Measurements from ENCODE around the gene HDAC10.

Gene HDAC10

GRCh38 chr22:50250555-50251476, at the start of gene HDAC10:
Gene HDAC10, minus strand, starts transcription at chr22:50251265. Its CDS starts 233 bp downstream, at chr22:50251032.
- peak; percentile 30; the same call in 1 of the 2 replicates for TF ChIP-seq TEAD4 (IDR thresholded peaks at IDR 0.05)
- TF ChIP-seq CEBPB (IDR thresholded peaks at IDR 0.05): no peak
- no peak for TF ChIP-seq EP300 (IDR thresholded peaks at IDR 0.05; ENCODE audit: borderline replicate concordance)
- TF ChIP-seq ZBTB7A (IDR thresholded peaks at IDR 0.05; ENCODE audit: low read depth): no peak
- TF ChIP-seq YY1 (IDR thresholded peaks at IDR 0.05; ENCODE audit: low read depth): no peak
- TF ChIP-seq USF1 (IDR thresholded peaks at IDR 0.05): no peak
- no peak for TF ChIP-seq TCF12 (IDR thresholded peaks at IDR 0.05; ENCODE audit: low read depth)
- TF ChIP-seq NFIC (IDR thresholded peaks at IDR 0.05): no peak
- no peak for TF ChIP-seq REST (IDR thresholded peaks at IDR 0.05; ENCODE audit: low read depth)
- TF ChIP-seq MAX (IDR thresholded peaks at IDR 0.05): peak; percentile 39

GRCh38 chr22:50300620-50301257, 49.7 kb upstream of the HDAC10 start:
- TF ChIP-seq TEAD4 (IDR thresholded peaks at IDR 0.05) (no peak), ZBTB7A (IDR thresholded peaks at IDR 0.05; ENCODE audit: low read depth) (peak; percentile 60; the same call in 1 of the 2 replicates)

- no peak for TF ChIP-seq ZBTB7A (IDR thresholded peaks at IDR 0.05; ENCODE audit: low read depth)
- TF ChIP-seq EP300 (IDR thresholded peaks at IDR 0.05; ENCODE audit: borderline replicate concordance): no peak
- no peak for TF ChIP-seq MAX (IDR thresholded peaks at IDR 0.05)
- TF ChIP-seq TAF1 (IDR thresholded peaks at IDR 0.05; ENCODE audit: low read depth): no peak
- TF ChIP-seq TEAD4 (IDR thresholded peaks at IDR 0.05): no peak
- no peak for TF ChIP-seq REST (IDR thresholded peaks at IDR 0.05; ENCODE audit: low read depth)
These were observed 48.9 kb upstream of the HDAC10 start for GRCh38 chr22:50299785-50300619.

GRCh38 chr22:50298937-50299784, 48.1 kb upstream of the HDAC10 start:
- TF ChIP-seq REST (IDR thresholded peaks at IDR 0.05; ENCODE audit: low read depth) (no peak), RAD21 (IDR thresholded peaks at IDR 0.05; ENCODE audit: low read depth) (no peak), CEBPB (IDR thresholded peaks at IDR 0.05) (no peak), CREB1 (IDR thresholded peaks at IDR 0.05; ENCODE audit: low read depth) (no peak), ZBTB7A (IDR thresholded peaks at IDR 0.05; ENCODE audit: low read depth) (no peak), TCF12 (IDR thresholded peaks at IDR 0.05; ENCODE audit: low read depth) (no peak), YY1 (IDR thresholded peaks at IDR 0.05; ENCODE audit: low read depth) (no peak), USF1 (IDR thresholded peaks at IDR 0.05) (no peak), NFIC (IDR thresholded peaks at IDR 0.05) (no peak), TEAD4 (IDR thresholded peaks at IDR 0.05) (no peak), TAF1 (IDR thresholded peaks at IDR 0.05; ENCODE audit: low read depth) (no peak), EP300 (IDR thresholded peaks at IDR 0.05; ENCODE audit: borderline replicate concordance) (no peak), EGR1 (IDR thresholded peaks at IDR 0.05) (no peak)
